ENCODE results near the gene KIAA0319L. TPM values are rescaled to one million over a fixed set of nuclear protein-coding genes. Genes with fewer than 3 reads are reported as not detected.

KIAA0319L gene
- total and polyA plus RNA-seq, 2 experiments from 2014 or later, result 27.2 to 75.1 TPM

DNA sequence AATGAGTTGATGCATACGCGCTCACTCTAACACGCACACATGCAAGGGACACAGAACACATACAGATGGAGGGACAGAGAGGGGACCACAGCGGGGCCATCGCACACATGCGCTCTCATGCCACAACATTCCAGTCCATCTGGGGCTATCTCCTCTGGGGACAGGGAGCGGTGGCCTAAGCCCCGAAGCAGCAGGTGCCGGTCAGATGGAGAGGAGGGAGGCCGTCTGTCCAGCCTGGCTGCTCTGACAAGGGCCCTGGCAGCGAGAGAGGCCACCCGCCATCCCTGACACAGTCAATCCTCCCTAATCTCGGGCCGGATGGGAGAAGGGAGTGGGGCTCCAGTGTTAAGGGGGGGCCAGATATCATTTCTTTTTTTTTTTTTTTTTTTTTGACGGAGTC lies 123.5 kb downstream of the KIAA0319L start:
- Histone ChIP-seq H2AFZ (no peak overlapping the region), H3K36me3 (ENCODE audit: insufficient read depth) (peaks cover under 1% of the 10 kb centered on the region; the same call in 1 of the 2 replicates), H3K27ac (ENCODE audit: low read depth) (no peak overlapping the region), H3K9me2 (ENCODE audit: insufficient read depth) (no peaks in the 10 kb centered on the region), H3K4me2 (no peak overlapping the region), H4K20me1 (replicated peaks; ENCODE audit: insufficient read depth) (no peaks in the 10 kb centered on the region; the same call in none of the 2 replicates), H3F3A (replicated peaks; ENCODE audit: low read depth) (no peaks in the 10 kb centered on the region), H3K27me3 (ENCODE audit: insufficient read depth) (no peaks in the 10 kb centered on the region), H3K4me1 (ENCODE audit: insufficient read depth) (no peaks in the 10 kb centered on the region), H3K79me2 (replicated peaks; ENCODE audit: insufficient read depth) (no peaks in the 10 kb centered on the region), H3K4me3 (no peak overlapping the region)
- Mint-ChIP-seq H3K27ac (no peak overlapping the region), H3K9me3 (no peaks in the 10 kb centered on the region), H3K27me3 (ENCODE audit: insufficient read depth, low read depth, poor library complexity) (peaks cover 15% of the 10 kb centered on the region), H3K4me3 (no peak overlapping the region), H3K4me1 (peaks cover 10% of the 10 kb centered on the region), H3K36me3 (ENCODE audit: low read depth) (peaks cover 59% of the 10 kb centered on the region)
- TF ChIP-seq, protein P1, sequence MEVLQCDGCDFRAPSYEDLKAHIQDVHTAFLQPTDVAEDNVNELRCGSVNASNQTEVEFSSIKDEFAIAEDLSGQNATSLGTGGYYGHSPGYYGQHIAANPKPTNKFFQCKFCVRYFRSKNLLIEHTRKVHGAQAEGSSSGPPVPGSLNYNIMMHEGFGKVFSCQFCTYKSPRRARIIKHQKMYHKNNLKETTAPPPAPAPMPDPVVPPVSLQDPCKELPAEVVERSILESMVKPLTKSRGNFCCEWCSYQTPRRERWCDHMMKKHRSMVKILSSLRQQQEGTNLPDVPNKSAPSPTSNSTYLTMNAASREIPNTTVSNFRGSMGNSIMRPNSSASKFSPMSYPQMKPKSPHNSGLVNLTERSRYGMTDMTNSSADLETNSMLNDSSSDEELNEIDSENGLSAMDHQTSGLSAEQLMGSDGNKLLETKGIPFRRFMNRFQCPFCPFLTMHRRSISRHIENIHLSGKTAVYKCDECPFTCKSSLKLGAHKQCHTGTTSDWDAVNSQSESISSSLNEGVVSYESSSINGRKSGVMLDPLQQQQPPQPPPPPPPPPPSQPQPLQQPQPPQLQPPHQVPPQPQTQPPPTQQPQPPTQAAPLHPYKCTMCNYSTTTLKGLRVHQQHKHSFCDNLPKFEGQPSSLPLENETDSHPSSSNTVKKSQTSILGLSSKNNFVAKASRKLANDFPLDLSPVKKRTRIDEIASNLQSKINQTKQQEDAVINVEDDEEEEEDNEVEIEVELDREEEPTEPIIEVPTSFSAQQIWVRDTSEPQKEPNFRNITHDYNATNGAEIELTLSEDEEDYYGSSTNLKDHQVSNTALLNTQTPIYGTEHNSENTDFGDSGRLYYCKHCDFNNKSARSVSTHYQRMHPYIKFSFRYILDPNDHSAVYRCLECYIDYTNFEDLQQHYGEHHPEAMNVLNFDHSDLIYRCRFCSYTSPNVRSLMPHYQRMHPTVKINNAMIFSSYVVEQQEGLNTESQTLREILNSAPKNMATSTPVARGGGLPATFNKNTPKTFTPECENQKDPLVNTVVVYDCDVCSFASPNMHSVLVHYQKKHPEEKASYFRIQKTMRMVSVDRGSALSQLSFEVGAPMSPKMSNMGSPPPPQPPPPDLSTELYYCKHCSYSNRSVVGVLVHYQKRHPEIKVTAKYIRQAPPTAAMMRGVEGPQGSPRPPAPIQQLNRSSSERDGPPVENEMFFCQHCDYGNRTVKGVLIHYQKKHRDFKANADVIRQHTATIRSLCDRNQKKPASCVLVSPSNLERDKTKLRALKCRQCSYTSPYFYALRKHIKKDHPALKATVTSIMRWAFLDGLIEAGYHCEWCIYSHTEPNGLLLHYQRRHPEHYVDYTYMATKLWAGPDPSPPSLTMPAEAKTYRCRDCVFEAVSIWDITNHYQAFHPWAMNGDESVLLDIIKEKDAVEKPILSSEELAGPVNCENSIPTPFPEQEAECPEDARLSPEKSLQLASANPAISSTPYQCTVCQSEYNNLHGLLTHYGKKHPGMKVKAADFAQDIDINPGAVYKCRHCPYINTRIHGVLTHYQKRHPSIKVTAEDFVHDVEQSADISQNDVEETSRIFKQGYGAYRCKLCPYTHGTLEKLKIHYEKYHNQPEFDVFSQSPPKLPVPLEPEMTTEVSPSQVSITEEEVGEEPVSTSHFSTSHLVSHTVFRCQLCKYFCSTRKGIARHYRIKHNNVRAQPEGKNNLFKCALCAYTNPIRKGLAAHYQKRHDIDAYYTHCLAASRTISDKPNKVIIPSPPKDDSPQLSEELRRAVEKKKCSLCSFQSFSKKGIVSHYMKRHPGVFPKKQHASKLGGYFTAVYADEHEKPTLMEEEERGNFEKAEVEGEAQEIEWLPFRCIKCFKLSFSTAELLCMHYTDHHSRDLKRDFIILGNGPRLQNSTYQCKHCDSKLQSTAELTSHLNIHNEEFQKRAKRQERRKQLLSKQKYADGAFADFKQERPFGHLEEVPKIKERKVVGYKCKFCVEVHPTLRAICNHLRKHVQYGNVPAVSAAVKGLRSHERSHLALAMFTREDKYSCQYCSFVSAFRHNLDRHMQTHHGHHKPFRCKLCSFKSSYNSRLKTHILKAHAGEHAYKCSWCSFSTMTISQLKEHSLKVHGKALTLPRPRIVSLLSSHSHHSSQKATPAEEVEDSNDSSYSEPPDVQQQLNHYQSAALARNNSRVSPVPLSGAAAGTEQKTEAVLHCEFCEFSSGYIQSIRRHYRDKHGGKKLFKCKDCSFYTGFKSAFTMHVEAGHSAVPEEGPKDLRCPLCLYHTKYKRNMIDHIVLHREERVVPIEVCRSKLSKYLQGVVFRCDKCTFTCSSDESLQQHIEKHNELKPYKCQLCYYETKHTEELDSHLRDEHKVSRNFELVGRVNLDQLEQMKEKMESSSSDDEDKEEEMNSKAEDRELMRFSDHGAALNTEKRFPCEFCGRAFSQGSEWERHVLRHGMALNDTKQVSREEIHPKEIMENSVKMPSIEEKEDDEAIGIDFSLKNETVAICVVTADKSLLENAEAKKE (CRISPR knock-in tag; IDR thresholded peaks at IDR 0.05), result no peak
- TF ChIP-seq CREB1 (CRISPR knock-in tag; IDR thresholded peaks at IDR 0.05; ENCODE audit: low read depth), result no peak
- DNase-seq (ENCODE audit: low spot score) (no peak), ATAC-seq (no peak)

GRCh38 chr1:35432231-35432630 lies 125.0 kb downstream of the KIAA0319L start:
- no peaks in the 10 kb centered on the region for H3K9me2 ChIP-seq (ENCODE audit: insufficient read depth)
- TF ChIP-seq POLR2AphosphoS5 (IDR thresholded peaks at IDR 0.05; ENCODE audit: low read depth) (no peak), JUNB (IDR thresholded peaks at IDR 0.05; ENCODE audit: unreplicated experiment) (no peak), CREB1 (CRISPR knock-in tag; IDR thresholded peaks at IDR 0.05; ENCODE audit: low read depth) (no peak)
- TF ChIP-seq, protein P1 (CRISPR knock-in tag; IDR thresholded peaks at IDR 0.05), result no peak

More at GRCh38 chr1:35432231-35432630, 125.0 kb downstream of the KIAA0319L start:
- Mint-ChIP-seq H3K27ac (no peak overlapping the region), H3K27me3 (ENCODE audit: insufficient read depth, low read depth, poor library complexity) (peaks cover 13% of the 10 kb centered on the region), H3K9me3 (no peaks in the 10 kb centered on the region), H3K4me3 (no peak overlapping the region), H3K36me3 (ENCODE audit: low read depth) (peaks cover 48% of the 10 kb centered on the region), H3K4me1 (peaks cover 16% of the 10 kb centered on the region)
- H2AFZ ChIP-seq, result no peak overlapping the region
- ATAC-seq (no peak), DNase-seq (ENCODE audit: low spot score) (no peak)
- H3K27ac ChIP-seq (ENCODE audit: low read depth), result 0 out of 2 replicates have a peak overlapping the region, but pooled peaks have one; percentile 55
- no peak overlapping the region for H3K4me3 ChIP-seq
- no peaks in the 10 kb centered on the region for H3F3A ChIP-seq (replicated peaks; ENCODE audit: low read depth)
- no peaks in the 10 kb centered on the region for H3K27me3 ChIP-seq (ENCODE audit: insufficient read depth)
- peaks cover 9% of the 10 kb centered on the region; the same call in 1 of the 2 replicates for H3K4me1 ChIP-seq (ENCODE audit: insufficient read depth)
- no peak overlapping the region for H3K4me2 ChIP-seq
- no peaks in the 10 kb centered on the region; the same call in 1 of the 2 replicates for H4K20me1 ChIP-seq (replicated peaks; ENCODE audit: insufficient read depth)
- H3K79me2 ChIP-seq (replicated peaks; ENCODE audit: insufficient read depth), result no peaks in the 10 kb centered on the region
- no peaks in the 10 kb centered on the region; the same call in 1 of the 2 replicates for H3K36me3 ChIP-seq (ENCODE audit: insufficient read depth)

Measured in GM23338 (cell line).